GM19395 (cell line): Measurements from ENCODE around the gene MCIDAS.

ENCODE experiments used
- ATAC-seq: cut with Tn5 transposase; IDR thresholded peaks from one replicate; pipeline ENCODE4 v1.9.1; 2021; ENCODE audit warnings: mild to moderate bottlenecking, moderate library complexity; ENCODE audit not compliant: unreplicated experiment

The MCIDAS gene

GRCh38 chr5:55171471-55171870, 55.6 kb downstream of the MCIDAS start:
- ATAC-seq = no peak
